SW 1271 (cell line): ENCODE measurements around the gene USP32.
"Not testable (repeated sequence)": the region's sequence is repeated elsewhere in the genome, so short reads cannot be mapped to it uniquely, and the experiment has no call there.

Source experiments
- DNase-seq, 2 experiments: peaks; one replicate each; lab custom pipeline; 2025; lab: John Stamatoyannopoulos, UW

USP32 gene

GRCh38 chr17:60392042-60392844 lies at the start of gene USP32:
USP32 (minus strand) TSS chr17:60392133; CDS start chr17:60391939, 194 bp downstream.
- peak; percentile 96 to 97 for DNase-seq

GRCh38 chr17:60439501-60439900 lies 47.6 kb upstream of the USP32 start:
- DNase-seq = no peak

- no peak for DNase-seq
Measured at GRCh38 chr17:60436676-60437075, 44.7 kb upstream of the USP32 start.

GRCh38 chr17:60435244-60436167 lies 43.6 kb upstream of the USP32 start:
- peak; percentile 44 to 70 for DNase-seq

GRCh38 chr17:60433021-60433997 lies 41.4 kb upstream of the USP32 start:
- not testable (repeated sequence) for DNase-seq

- not testable (repeated sequence) for DNase-seq
Measured at GRCh38 chr17:60430561-60430960, 38.6 kb upstream of the USP32 start.

- DNase-seq = not testable (repeated sequence)
Measured at GRCh38 chr17:60428491-60428890, 36.6 kb upstream of the USP32 start.

GRCh38 chr17:60426596-60426995 lies 34.7 kb upstream of the USP32 start:
- no peak for DNase-seq

GRCh38 chr17:60425626-60426025 lies 33.7 kb upstream of the USP32 start:
- DNase-seq = no peak

- DNase-seq = no peak
Measured at GRCh38 chr17:60423865-60424264, 31.9 kb upstream of the USP32 start.

GRCh38 chr17:60422162-60422665 lies 30.3 kb upstream of the USP32 start, which contains the start of gene CHCT1:
CHCT1 (plus strand) TSS chr17:60422489; CDS start chr17:60422593, 104 bp downstream.
- no peak for DNase-seq

- DNase-seq = peak in 1 of 2 experiments; percentile 46
Measured at GRCh38 chr17:60421273-60422161, 29.6 kb upstream of the USP32 start.

GRCh38 chr17:60419875-60420274 lies 27.9 kb upstream of the USP32 start:
- not testable (repeated sequence) for DNase-seq

GRCh38 chr17:60419003-60419402 lies 27.1 kb upstream of the USP32 start:
- not testable (repeated sequence) for DNase-seq

GRCh38 chr17:60416368-60416925 lies 24.5 kb upstream of the USP32 start:
- DNase-seq = no peak

- no peak for DNase-seq
Measured at GRCh38 chr17:60415146-60415545, 23.2 kb upstream of the USP32 start.

GRCh38 chr17:60412701-60413100 lies 20.8 kb upstream of the USP32 start:
- no peak for DNase-seq

- DNase-seq = no peak
Measured at GRCh38 chr17:60410001-60410400, 18.1 kb upstream of the USP32 start.

GRCh38 chr17:60406887-60407286 lies 15.0 kb upstream of the USP32 start:
- DNase-seq = no peak

GRCh38 chr17:60403962-60404361 lies 12.0 kb upstream of the USP32 start:
- DNase-seq = no peak
